ENCODE measurements around the gene SEC16A.

GRCh38 chr9:136497916-136498695 lies 15.3 kb upstream of the SEC16A start:
- TF ChIP-seq CTCF (conservative IDR thresholded peaks at IDR 0.05; ENCODE audit: low read length) (no peak), EZH2phosphoT487 (IDR thresholded peaks at IDR 0.05; ENCODE audit: borderline replicate concordance, low read depth, low read length) (no peak)

Measured in OCI-LY7 (cell line).